Breast epithelium (tissue), 4 donors: ENCODE measurements around the gene FYB1. TPM values are rescaled to one million over a fixed set of nuclear protein-coding genes. Genes with fewer than 3 reads are reported as not detected.

ENCODE experiments used
- DNase-seq, 2 donors: peaks; one replicate each; pipeline ENCODE4 v3.0.0-alpha.2; 2019; ENCODE audit warnings: low spot score in 2 of 2
- H3K27ac ChIP-seq, 2 donors: fragments of 200-600 bp; sonication (generic) in 1 of 2; one replicate each; pipeline ENCODE4 v1.5.1; 2016 to 2019; ENCODE audit warnings: mild to moderate bottlenecking in 1 of 2
- H3K27me3 ChIP-seq, 2 donors: fragments of 200-600 bp; sonication (generic) in 1 of 2; one replicate each; pipeline versions ENCODE4 v1.5.1 to v1.6.0; 2017 to 2019; ENCODE audit warnings: control low read depth in 1 of 2, mild to moderate bottlenecking in 1 of 2
- H3K36me3 ChIP-seq: fragments of 200-600 bp; one replicate; pipeline ENCODE4 v1.5.1; 2019
- H3K4me1 ChIP-seq, 2 donors: fragments of 200-600 bp; sonication (generic); one replicate each; pipeline ENCODE4 v1.5.1; 2016 to 2019; ENCODE audit warnings: control low read depth in 1 of 2
- H3K4me3 ChIP-seq, 3 donors: fragments of 200-600 bp; sonication (generic); 1 replicate in 2 of 3; 2 replicates in 1 of 3; pipeline ENCODE4 v1.5.1; 2016 to 2019; ENCODE audit warnings: mild to moderate bottlenecking in 3 of 3, moderate library complexity in 2 of 3
- H3K9me3 ChIP-seq, 2 donors: fragments of 200-600 bp; sonication (generic) in 1 of 2; one replicate each; pipeline ENCODE4 v1.5.1; 2016 to 2019; ENCODE audit warnings: control low read depth in 1 of 2
- POLR2A ChIP-seq: fragments of 450-650 bp; IDR thresholded peaks from one replicate; pipeline ENCODE4 v1.6.1; 2016; ENCODE audit warnings: antibody characterized with exemption, mild to moderate bottlenecking, moderate library complexity
- POLR2AphosphoS5 ChIP-seq, 3 donors: sonication (generic); formaldehyde crosslinking; IDR thresholded peaks; one replicate each; pipeline ENCODE4 v1.6.1; 2017; ENCODE audit warnings: antibody characterized with exemption in 3 of 3
- intact Hi-C: fragments of 100-400 bp; cut with DNase I; formaldehyde crosslinking; loops from one replicate; pipeline ENCODE4 v1.15.1; 2023; ENCODE audit warnings: low total_unique reads
- total RNA-seq, 3 donors: library from RNA; depleted of rRNA; stranded (reverse); fragments of >200 nt; gene quantifications; one replicate each; pipeline ENCODE4 v1.1.0, GENCODE V29; 2016
- TF ChIP-seq, protein P1 (sequence below), 3 donors: fragments of 450-650 bp; IDR thresholded peaks; one replicate each; pipeline ENCODE4 v1.5.1; 2016 to 2017; ENCODE audit warnings: antibody characterized with exemption in 3 of 3, mild to moderate bottlenecking in 3 of 3, moderate library complexity in 3 of 3

Gene FYB1
- total RNA-seq, 3 donors from 2014 or later, result 10.2 to 17.9 (median 11.4) TPM

DNA sequence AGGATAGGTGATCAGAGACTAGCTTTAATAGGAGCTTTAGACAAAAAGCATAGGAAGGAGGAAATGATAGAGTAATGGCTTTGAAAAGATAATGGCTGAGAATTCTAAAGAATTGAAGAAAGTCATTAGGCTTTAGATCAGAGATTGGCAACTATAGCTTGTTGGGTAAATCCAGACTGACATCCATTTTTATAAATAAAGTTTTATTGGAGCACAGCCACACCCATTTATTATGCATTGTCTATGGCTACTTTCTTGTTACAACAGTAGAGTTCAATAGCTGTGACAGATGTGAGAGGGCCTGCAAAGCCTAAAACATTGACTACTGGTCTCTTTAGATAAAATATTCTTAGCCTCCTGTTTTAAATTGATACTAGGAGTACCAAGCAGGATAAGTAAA is 40.7 kb upstream of the FYB1 start:
- Histone ChIP-seq H3K9me3 (no peaks in the 10 kb centered on the region), H3K4me1 (no peaks in the 10 kb centered on the region), H3K36me3 (no peaks in the 10 kb centered on the region), H3K27me3 (no peaks in the 10 kb centered on the region), H3K27ac (no peak overlapping the region), H3K4me3 (no peak overlapping the region)
- DNase-seq, result no peak
- intact Hi-C loops, result no loop called here
- no peak for TF ChIP-seq POLR2A
- TF ChIP-seq, protein P1, sequence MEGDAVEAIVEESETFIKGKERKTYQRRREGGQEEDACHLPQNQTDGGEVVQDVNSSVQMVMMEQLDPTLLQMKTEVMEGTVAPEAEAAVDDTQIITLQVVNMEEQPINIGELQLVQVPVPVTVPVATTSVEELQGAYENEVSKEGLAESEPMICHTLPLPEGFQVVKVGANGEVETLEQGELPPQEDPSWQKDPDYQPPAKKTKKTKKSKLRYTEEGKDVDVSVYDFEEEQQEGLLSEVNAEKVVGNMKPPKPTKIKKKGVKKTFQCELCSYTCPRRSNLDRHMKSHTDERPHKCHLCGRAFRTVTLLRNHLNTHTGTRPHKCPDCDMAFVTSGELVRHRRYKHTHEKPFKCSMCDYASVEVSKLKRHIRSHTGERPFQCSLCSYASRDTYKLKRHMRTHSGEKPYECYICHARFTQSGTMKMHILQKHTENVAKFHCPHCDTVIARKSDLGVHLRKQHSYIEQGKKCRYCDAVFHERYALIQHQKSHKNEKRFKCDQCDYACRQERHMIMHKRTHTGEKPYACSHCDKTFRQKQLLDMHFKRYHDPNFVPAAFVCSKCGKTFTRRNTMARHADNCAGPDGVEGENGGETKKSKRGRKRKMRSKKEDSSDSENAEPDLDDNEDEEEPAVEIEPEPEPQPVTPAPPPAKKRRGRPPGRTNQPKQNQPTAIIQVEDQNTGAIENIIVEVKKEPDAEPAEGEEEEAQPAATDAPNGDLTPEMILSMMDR (IDR thresholded peaks at IDR 0.05), result no peak
- no peak for TF ChIP-seq POLR2AphosphoS5 (IDR thresholded peaks at IDR 0.05)

DNA sequence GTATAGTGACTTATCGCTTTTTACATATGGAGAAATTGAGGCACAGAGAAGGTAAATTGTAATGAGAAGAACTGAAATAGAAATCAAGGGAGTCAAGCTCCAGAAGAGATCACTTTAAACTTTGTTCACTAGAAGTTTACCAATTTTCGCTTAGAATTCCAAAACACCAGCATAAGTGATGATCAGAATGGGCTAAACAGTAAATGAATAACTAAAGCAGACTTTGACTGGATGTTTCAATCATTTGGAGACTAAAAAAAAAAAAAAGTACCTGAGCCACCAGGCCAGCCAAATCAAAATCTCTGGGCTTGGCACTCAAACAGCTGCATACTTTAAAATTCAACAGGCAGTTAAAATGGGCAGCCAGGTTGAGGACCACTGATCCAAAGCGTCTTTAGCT is 38.2 kb upstream of the FYB1 start:
- TF ChIP-seq POLR2AphosphoS5 (IDR thresholded peaks at IDR 0.05) (no peak), POLR2A (no peak)
- TF ChIP-seq, protein P1 (IDR thresholded peaks at IDR 0.05), result no peak
- DNase-seq, result no peak
- H3K27ac ChIP-seq, result no peak overlapping the region
- H3K36me3 ChIP-seq, result no peaks in the 10 kb centered on the region
- intact Hi-C loops, result loop anchor here (5.0 kb wide), 1 partner anchor 1840 kb away; no protein-coding TSS in a partner anchor
- H3K9me3 ChIP-seq, result no peaks in the 10 kb centered on the region
- H3K27me3 ChIP-seq, result no peaks in the 10 kb centered on the region
- H3K4me3 ChIP-seq, result no peak overlapping the region
- no peaks in the 10 kb centered on the region for H3K4me1 ChIP-seq

DNA sequence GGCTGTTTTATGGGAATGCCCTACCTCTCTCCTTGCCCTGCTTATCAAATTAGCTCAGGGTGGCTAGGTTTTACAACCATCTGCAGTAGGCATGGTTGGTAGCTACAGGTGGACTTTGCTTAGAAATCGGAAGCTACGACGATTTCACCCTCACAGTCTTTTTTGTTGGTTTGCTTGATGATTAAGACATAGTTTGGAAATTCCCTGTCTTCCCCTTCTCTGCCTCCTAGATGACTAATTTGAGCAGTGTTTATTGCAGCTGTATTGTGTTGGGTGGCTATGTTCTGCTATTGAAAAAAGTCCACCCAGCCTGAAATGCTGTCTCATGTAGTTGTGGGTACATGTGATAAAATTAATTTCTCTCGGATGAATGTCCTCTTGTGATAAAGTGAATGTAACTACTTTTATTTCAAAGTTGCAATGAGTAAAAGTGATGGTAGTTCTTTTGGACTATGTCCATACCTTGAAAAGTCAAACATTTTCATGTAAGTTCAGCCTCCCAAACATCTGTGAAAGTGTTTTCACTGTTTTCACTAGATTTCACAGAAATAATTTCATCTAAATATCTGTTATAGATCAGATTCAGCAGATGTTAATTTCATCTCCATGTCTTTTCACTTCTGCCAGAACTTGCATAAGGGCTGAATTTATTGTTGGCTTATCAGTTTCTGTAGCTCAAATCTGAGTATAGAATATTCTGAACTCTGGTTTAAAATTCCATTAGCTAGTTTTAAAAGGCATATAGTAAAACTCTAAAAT is 37.3 kb upstream of the FYB1 start:
- intact Hi-C loops, result loop anchor here (5.0 kb wide), 1 partner anchor 1841 kb away; no protein-coding TSS in a partner anchor
- H3K4me1 ChIP-seq, result no peaks in the 10 kb centered on the region
- no peaks in the 10 kb centered on the region for H3K27me3 ChIP-seq
- TF ChIP-seq POLR2AphosphoS5 (IDR thresholded peaks at IDR 0.05) (no peak), POLR2A (no peak)
- TF ChIP-seq, protein P1 (IDR thresholded peaks at IDR 0.05), result no peak
- H3K27ac ChIP-seq, result no peak overlapping the region
- no peaks in the 10 kb centered on the region for H3K9me3 ChIP-seq
- peak overlapping the region in 1 of 3 donors; percentile 23 for H3K4me3 ChIP-seq
- no peak for DNase-seq
- no peaks in the 10 kb centered on the region for H3K36me3 ChIP-seq

DNA sequence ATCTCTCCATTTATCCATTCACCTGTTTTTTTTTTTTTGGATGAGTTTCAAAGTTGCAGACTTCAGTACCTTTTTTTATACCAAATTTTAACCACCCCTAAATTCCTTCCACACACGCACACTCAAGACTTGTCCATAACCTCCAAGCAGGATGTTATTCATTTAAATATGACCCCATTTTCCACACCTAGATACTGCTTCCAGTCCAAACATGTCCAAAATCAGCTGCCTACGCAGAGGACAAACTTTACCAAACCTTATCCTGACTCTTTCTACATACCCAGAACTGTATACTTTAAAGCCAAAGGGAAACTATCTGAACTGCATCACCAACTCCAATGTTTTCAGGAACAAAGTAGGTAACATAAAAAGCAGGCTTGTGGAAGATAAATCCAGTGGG is 36.0 kb upstream of the FYB1 start:
- intact Hi-C loops, result loop anchor here (5.0 kb wide), 1 partner anchor 1842 kb away; no protein-coding TSS in a partner anchor
- H3K36me3 ChIP-seq, result no peaks in the 10 kb centered on the region
- no peaks in the 10 kb centered on the region for H3K4me1 ChIP-seq
- no peak overlapping the region for H3K4me3 ChIP-seq
- H3K27me3 ChIP-seq, result no peaks in the 10 kb centered on the region
- H3K9me3 ChIP-seq, result no peaks in the 10 kb centered on the region
- no peak overlapping the region for H3K27ac ChIP-seq
- no peak for DNase-seq
- TF ChIP-seq POLR2AphosphoS5 (IDR thresholded peaks at IDR 0.05) (no peak), POLR2A (no peak)
- TF ChIP-seq, protein P1 (IDR thresholded peaks at IDR 0.05), result no peak

DNA sequence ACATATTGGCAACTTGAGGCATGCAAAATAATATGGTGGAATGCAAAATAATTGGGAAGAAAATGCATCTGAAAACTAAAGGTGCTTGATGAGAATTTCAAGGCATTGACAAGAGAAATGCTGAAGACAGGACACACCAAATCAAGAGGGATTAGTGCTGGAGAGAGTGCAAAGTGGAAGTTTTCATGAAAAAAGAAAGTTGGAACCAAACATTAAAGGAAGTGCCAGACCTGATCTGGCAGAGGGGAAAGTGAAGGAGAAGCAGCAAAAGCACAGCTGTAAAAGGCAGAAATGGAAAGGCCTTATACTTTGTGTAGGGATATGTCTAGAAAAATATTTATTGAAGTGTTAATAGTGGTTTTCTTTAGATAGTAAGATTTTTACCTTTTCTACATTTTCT is 35.3 kb upstream of the FYB1 start:
- H3K4me3 ChIP-seq, result no peak overlapping the region
- no peaks in the 10 kb centered on the region for H3K4me1 ChIP-seq
- H3K36me3 ChIP-seq, result no peaks in the 10 kb centered on the region
- TF ChIP-seq POLR2A (no peak), POLR2AphosphoS5 (IDR thresholded peaks at IDR 0.05) (no peak)
- TF ChIP-seq, protein P1 (IDR thresholded peaks at IDR 0.05), result no peak
- H3K27ac ChIP-seq, result no peak overlapping the region
- no peak for DNase-seq
- intact Hi-C loops, result loop anchor here (5.0 kb wide), 1 partner anchor 1843 kb away; no protein-coding TSS in a partner anchor
- H3K27me3 ChIP-seq, result no peaks in the 10 kb centered on the region
- no peaks in the 10 kb centered on the region for H3K9me3 ChIP-seq
